ENCODE results near the gene SPN.
"Not testable (repeated sequence)": the region's sequence is repeated elsewhere in the genome, so short reads cannot be mapped to it uniquely, and the experiment has no call there.

Gene SPN

GRCh38 chr16:29627661-29628075 is 35.4 kb upstream of the SPN start:
- H3K27ac ChIP-seq (ENCODE audit: low read depth in 2 of 2, low read length in 2 of 2); H3K4me3 ChIP-seq (ENCODE audit: low read length in 2 of 2); H3K9ac ChIP-seq (ENCODE audit: low read depth in 1 of 2, low read length in 2 of 2); H3K9me3 ChIP-seq (ENCODE audit: control insufficient read depth in 2 of 2, low read length in 2 of 2); H3K4me1 ChIP-seq (ENCODE audit: control insufficient read depth in 2 of 2, insufficient read depth in 2 of 2, low read length in 2 of 2); H3K36me3 ChIP-seq (ENCODE audit: control insufficient read depth in 2 of 2, insufficient read depth in 2 of 2, low read length in 2 of 2); H3K27me3 ChIP-seq (ENCODE audit: control insufficient read depth in 2 of 2, insufficient read depth in 2 of 2, low read length in 2 of 2): not testable (repeated sequence)

GRCh38 chr16:29628707-29629106 is 34.3 kb upstream of the SPN start:
- H3K27ac ChIP-seq (ENCODE audit: low read depth in 2 of 2, low read length in 2 of 2); H3K9ac ChIP-seq (ENCODE audit: low read depth in 1 of 2, low read length in 2 of 2); H3K27me3 ChIP-seq (ENCODE audit: control insufficient read depth in 2 of 2, insufficient read depth in 2 of 2, low read length in 2 of 2); H3K36me3 ChIP-seq (ENCODE audit: control insufficient read depth in 2 of 2, insufficient read depth in 2 of 2, low read length in 2 of 2); H3K4me3 ChIP-seq (ENCODE audit: low read length in 2 of 2); H3K9me3 ChIP-seq (ENCODE audit: control insufficient read depth in 2 of 2, low read length in 2 of 2); H3K4me1 ChIP-seq (ENCODE audit: control insufficient read depth in 2 of 2, insufficient read depth in 2 of 2, low read length in 2 of 2): not testable (repeated sequence)

GRCh38 chr16:29629318-29629717 is 33.7 kb upstream of the SPN start:
- H3K36me3 ChIP-seq (ENCODE audit: control insufficient read depth in 2 of 2, insufficient read depth in 2 of 2, low read length in 2 of 2); H3K9ac ChIP-seq (ENCODE audit: low read depth in 1 of 2, low read length in 2 of 2); H3K9me3 ChIP-seq (ENCODE audit: control insufficient read depth in 2 of 2, low read length in 2 of 2); H3K4me3 ChIP-seq (ENCODE audit: low read length in 2 of 2); H3K27me3 ChIP-seq (ENCODE audit: control insufficient read depth in 2 of 2, insufficient read depth in 2 of 2, low read length in 2 of 2); H3K27ac ChIP-seq (ENCODE audit: low read depth in 2 of 2, low read length in 2 of 2); H3K4me1 ChIP-seq (ENCODE audit: control insufficient read depth in 2 of 2, insufficient read depth in 2 of 2, low read length in 2 of 2): not testable (repeated sequence)

GRCh38 chr16:29631658-29632057 is 31.4 kb upstream of the SPN start:
- not testable (repeated sequence) for H3K9ac ChIP-seq (ENCODE audit: low read depth in 1 of 2, low read length in 2 of 2); H3K4me3 ChIP-seq (ENCODE audit: low read length in 2 of 2); H3K27me3 ChIP-seq (ENCODE audit: control insufficient read depth in 2 of 2, insufficient read depth in 2 of 2, low read length in 2 of 2); H3K4me1 ChIP-seq (ENCODE audit: control insufficient read depth in 2 of 2, insufficient read depth in 2 of 2, low read length in 2 of 2); H3K27ac ChIP-seq (ENCODE audit: low read depth in 2 of 2, low read length in 2 of 2); H3K36me3 ChIP-seq (ENCODE audit: control insufficient read depth in 2 of 2, insufficient read depth in 2 of 2, low read length in 2 of 2); H3K9me3 ChIP-seq (ENCODE audit: control insufficient read depth in 2 of 2, low read length in 2 of 2)

- not testable (repeated sequence) for H3K36me3 ChIP-seq (ENCODE audit: control insufficient read depth in 2 of 2, insufficient read depth in 2 of 2, low read length in 2 of 2); H3K27ac ChIP-seq (ENCODE audit: low read depth in 2 of 2, low read length in 2 of 2); H3K9me3 ChIP-seq (ENCODE audit: control insufficient read depth in 2 of 2, low read length in 2 of 2); H3K27me3 ChIP-seq (ENCODE audit: control insufficient read depth in 2 of 2, insufficient read depth in 2 of 2, low read length in 2 of 2); H3K4me3 ChIP-seq (ENCODE audit: low read length in 2 of 2); H3K9ac ChIP-seq (ENCODE audit: low read depth in 1 of 2, low read length in 2 of 2); H3K4me1 ChIP-seq (ENCODE audit: control insufficient read depth in 2 of 2, insufficient read depth in 2 of 2, low read length in 2 of 2)
Observed at GRCh38 chr16:29635902-29636301, 27.1 kb upstream of the SPN start.

- not testable (repeated sequence) for H3K4me3 ChIP-seq (ENCODE audit: low read length in 2 of 2); H3K36me3 ChIP-seq (ENCODE audit: control insufficient read depth in 2 of 2, insufficient read depth in 2 of 2, low read length in 2 of 2); H3K27ac ChIP-seq (ENCODE audit: low read depth in 2 of 2, low read length in 2 of 2); H3K9ac ChIP-seq (ENCODE audit: low read depth in 1 of 2, low read length in 2 of 2); H3K4me1 ChIP-seq (ENCODE audit: control insufficient read depth in 2 of 2, insufficient read depth in 2 of 2, low read length in 2 of 2); H3K27me3 ChIP-seq (ENCODE audit: control insufficient read depth in 2 of 2, insufficient read depth in 2 of 2, low read length in 2 of 2); H3K9me3 ChIP-seq (ENCODE audit: control insufficient read depth in 2 of 2, low read length in 2 of 2)
Observed at GRCh38 chr16:29636368-29636767, 26.7 kb upstream of the SPN start.

- H3K9ac ChIP-seq (ENCODE audit: low read depth in 1 of 2, low read length in 2 of 2); H3K4me1 ChIP-seq (ENCODE audit: control insufficient read depth in 2 of 2, insufficient read depth in 2 of 2, low read length in 2 of 2); H3K4me3 ChIP-seq (ENCODE audit: low read length in 2 of 2); H3K36me3 ChIP-seq (ENCODE audit: control insufficient read depth in 2 of 2, insufficient read depth in 2 of 2, low read length in 2 of 2); H3K27ac ChIP-seq (ENCODE audit: low read depth in 2 of 2, low read length in 2 of 2); H3K27me3 ChIP-seq (ENCODE audit: control insufficient read depth in 2 of 2, insufficient read depth in 2 of 2, low read length in 2 of 2); H3K9me3 ChIP-seq (ENCODE audit: control insufficient read depth in 2 of 2, low read length in 2 of 2): not testable (repeated sequence)
Observed at GRCh38 chr16:29638751-29639150, 24.3 kb upstream of the SPN start.

- no peaks in the 10 kb centered on the region for H3K9me3 ChIP-seq (ENCODE audit: control insufficient read depth in 2 of 2, low read length in 2 of 2)
- no peak overlapping the region for H3K4me3 ChIP-seq (ENCODE audit: low read length in 2 of 2)
- H3K9ac ChIP-seq (ENCODE audit: low read depth in 1 of 2, low read length in 2 of 2), result no peak overlapping the region
- H3K4me1 ChIP-seq (ENCODE audit: control insufficient read depth in 2 of 2, insufficient read depth in 2 of 2, low read length in 2 of 2), result no peaks in the 10 kb centered on the region
- no peaks in the 10 kb centered on the region for H3K27me3 ChIP-seq (ENCODE audit: control insufficient read depth in 2 of 2, insufficient read depth in 2 of 2, low read length in 2 of 2)
- H3K36me3 ChIP-seq (ENCODE audit: control insufficient read depth in 2 of 2, insufficient read depth in 2 of 2, low read length in 2 of 2), result no peaks in the 10 kb centered on the region
- no peak overlapping the region for H3K27ac ChIP-seq (ENCODE audit: low read depth in 2 of 2, low read length in 2 of 2)
Observed at GRCh38 chr16:29641561-29641960, 21.5 kb upstream of the SPN start.

- Histone ChIP-seq H3K36me3 (ENCODE audit: control insufficient read depth in 2 of 2, insufficient read depth in 2 of 2, low read length in 2 of 2) (no peaks in the 10 kb centered on the region), H3K4me3 (ENCODE audit: low read length in 2 of 2) (no peak overlapping the region), H3K9me3 (ENCODE audit: control insufficient read depth in 2 of 2, low read length in 2 of 2) (no peaks in the 10 kb centered on the region), H3K27me3 (ENCODE audit: control insufficient read depth in 2 of 2, insufficient read depth in 2 of 2, low read length in 2 of 2) (no peaks in the 10 kb centered on the region), H3K27ac (ENCODE audit: low read depth in 2 of 2, low read length in 2 of 2) (no peak overlapping the region), H3K4me1 (ENCODE audit: control insufficient read depth in 2 of 2, insufficient read depth in 2 of 2, low read length in 2 of 2) (no peaks in the 10 kb centered on the region), H3K9ac (ENCODE audit: low read depth in 1 of 2, low read length in 2 of 2) (no peak overlapping the region)
Observed at GRCh38 chr16:29643596-29643995, 19.5 kb upstream of the SPN start.

- no peaks in the 10 kb centered on the region for H3K9me3 ChIP-seq (ENCODE audit: control insufficient read depth in 2 of 2, low read length in 2 of 2)
- no peak overlapping the region for H3K9ac ChIP-seq (ENCODE audit: low read depth in 1 of 2, low read length in 2 of 2)
- H3K4me3 ChIP-seq (ENCODE audit: low read length in 2 of 2), result no peak overlapping the region
- H3K4me1 ChIP-seq (ENCODE audit: control insufficient read depth in 2 of 2, insufficient read depth in 2 of 2, low read length in 2 of 2), result no peaks in the 10 kb centered on the region
- H3K36me3 ChIP-seq (ENCODE audit: control insufficient read depth in 2 of 2, insufficient read depth in 2 of 2, low read length in 2 of 2), result no peaks in the 10 kb centered on the region
- H3K27me3 ChIP-seq (ENCODE audit: control insufficient read depth in 2 of 2, insufficient read depth in 2 of 2, low read length in 2 of 2), result no peaks in the 10 kb centered on the region
- H3K27ac ChIP-seq (ENCODE audit: low read depth in 2 of 2, low read length in 2 of 2), result no peak overlapping the region
Observed at GRCh38 chr16:29644338-29644857, 18.6 kb upstream of the SPN start.

- Histone ChIP-seq H3K9me3 (ENCODE audit: control insufficient read depth in 2 of 2, low read length in 2 of 2) (no peaks in the 10 kb centered on the region), H3K27me3 (ENCODE audit: control insufficient read depth in 2 of 2, insufficient read depth in 2 of 2, low read length in 2 of 2) (no peaks in the 10 kb centered on the region), H3K9ac (ENCODE audit: low read depth in 1 of 2, low read length in 2 of 2) (no peak overlapping the region), H3K27ac (ENCODE audit: low read depth in 2 of 2, low read length in 2 of 2) (no peak overlapping the region), H3K36me3 (ENCODE audit: control insufficient read depth in 2 of 2, insufficient read depth in 2 of 2, low read length in 2 of 2) (no peaks in the 10 kb centered on the region), H3K4me3 (ENCODE audit: low read length in 2 of 2) (no peak overlapping the region), H3K4me1 (ENCODE audit: control insufficient read depth in 2 of 2, insufficient read depth in 2 of 2, low read length in 2 of 2) (no peaks in the 10 kb centered on the region)
Observed at GRCh38 chr16:29644973-29645693, 17.9 kb upstream of the SPN start.
